Sigmoid colon (tissue), 7 donors: ENCODE data around the gene XPNPEP3. TPM values are rescaled to one million over a fixed set of nuclear protein-coding genes. Genes with fewer than 3 reads are reported as not detected.

ENCODE experiments used
- DNase-seq: peaks from one replicate; pipeline ENCODE4 v3.0.0-alpha.2; 2019
- H3K27ac ChIP-seq, 4 donors: fragments of 200-600 bp; sonication (generic); one replicate each; pipeline ENCODE4 v1.5.1; 2016 to 2019; ENCODE audit warnings: mild to moderate bottlenecking in 1 of 4
- H3K27me3 ChIP-seq, 3 donors: fragments of 200-600 bp; sonication (generic); one replicate each; pipeline ENCODE4 v1.5.1; 2019; ENCODE audit warnings: mild to moderate bottlenecking in 1 of 3
- H3K36me3 ChIP-seq, 4 donors: fragments of 200-600 bp; sonication (generic); one replicate each; pipeline ENCODE4 v1.5.1; 2016 to 2019
- H3K4me1 ChIP-seq, 4 donors: fragments of 200-600 bp; sonication (generic); one replicate each; pipeline ENCODE4 v1.5.1; 2017 to 2019
- H3K4me3 ChIP-seq, 4 donors: fragments of 200-600 bp; sonication (generic); one replicate each; pipeline ENCODE4 v1.5.1; 2017 to 2019; ENCODE audit warnings: mild to moderate bottlenecking in 2 of 4, moderate library complexity in 1 of 4
- H3K9me3 ChIP-seq, 4 donors: fragments of 200-600 bp in 3 of 4; sonication (generic) in 3 of 4; one replicate each; pipeline versions ENCODE4 v1.5.1 to v1.6.1; 2013 to 2019
- CTCF ChIP-seq, 4 experiments: fragments of 450-650 bp in 3 of 4; fragments of 200-600 bp in 1 of 4; IDR thresholded peaks; one replicate each; pipeline ENCODE4 v1.5.1; 2016 to 2019; ENCODE audit warnings: antibody characterized with exemption in 4 of 4, mild to moderate bottlenecking in 3 of 4, moderate library complexity in 2 of 4
- EP300 ChIP-seq, 4 donors: sonication (generic); formaldehyde crosslinking; IDR thresholded peaks; one replicate each; pipeline ENCODE4 v1.6.1; 2017; ENCODE audit warnings: antibody characterized with exemption in 4 of 4
- POLR2A ChIP-seq, 2 donors: fragments of 450-650 bp; IDR thresholded peaks; one replicate each; pipeline ENCODE4 v1.6.1; 2016; ENCODE audit warnings: antibody characterized with exemption in 2 of 2, mild to moderate bottlenecking in 2 of 2, moderate library complexity in 2 of 2
- POLR2AphosphoS5 ChIP-seq, 4 donors: sonication (generic); formaldehyde crosslinking; IDR thresholded peaks; one replicate each; pipeline ENCODE4 v1.6.1; 2017; ENCODE audit warnings: antibody characterized with exemption in 4 of 4
- WGBS, 2 donors: extraction: QIAGEN DNeasy Blood & Tissue Kit; methylation state at CpG; one replicate each; pipeline ENCODE4 v1.1.7; 2013; 5-methylcytosine and 5-hydroxymethylcytosine counted together
- intact Hi-C: fragments of 100-400 bp; cut with DNase I; formaldehyde crosslinking; loops from one replicate; pipeline ENCODE4 v1.15.1; 2023
- polyA plus RNA-seq, 3 donors: library from polyadenylated mRNA; stranded (reverse); fragments of 200-250 nt; gene quantifications; one replicate each; pipeline ENCODE4 v1.2.3, GENCODE V29; 2013
- small RNA-seq, 3 donors: library from RNA; depleted of rRNA; stranded (forward); fragments of <200 nt; gene quantifications; one replicate each; pipeline ENCODE3, GENCODE V24; 2016
- total RNA-seq, 4 donors: library from RNA; depleted of rRNA; stranded (reverse); fragments of >200 nt; gene quantifications; one replicate each; pipeline ENCODE4 v1.1.0, GENCODE V29; 2016
- donor health status: healthy with polysubstance abuse.
- donor health status: Bipolar disorder and iron deficiency.
- donor health status: healthy.

Gene XPNPEP3
- total and polyA plus RNA-seq, 7 donors = 3.9 to 13.6 (median 9.6) TPM

DNA sequence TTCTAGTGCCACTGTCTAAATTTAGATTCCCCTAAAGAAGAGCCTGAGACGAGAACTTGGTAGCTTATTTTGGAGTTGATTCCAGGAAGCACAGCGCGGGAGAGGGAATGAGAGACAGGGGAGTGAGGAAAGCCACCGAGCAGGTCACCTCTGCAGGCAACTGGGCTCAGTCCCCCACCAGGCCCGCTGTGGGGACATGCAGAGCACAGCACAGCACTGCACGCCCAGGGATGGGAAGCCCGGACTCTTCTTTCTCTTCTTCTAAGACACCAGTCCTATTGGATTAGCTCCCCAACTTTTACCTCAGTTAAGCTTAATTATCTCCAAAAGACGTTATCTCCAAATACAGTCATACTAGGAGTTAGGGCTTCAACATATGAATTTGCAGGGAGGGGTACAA, 122.9 kb downstream of the XPNPEP3 start:
- no peak overlapping the region for H3K4me3 ChIP-seq
- WGBS, 2 donors = 87 to 90% methylated on average over 8 of the region's 8 CpGs
- H3K9me3 ChIP-seq = no peaks in the 10 kb centered on the region
- DNase-seq = no peak
- no peaks in the 10 kb centered on the region for H3K36me3 ChIP-seq
- no peaks in the 10 kb centered on the region for H3K27me3 ChIP-seq
- TF ChIP-seq POLR2A (IDR thresholded peaks at IDR 0.05) (no peak), CTCF (IDR thresholded peaks at IDR 0.05) (no peak), POLR2AphosphoS5 (IDR thresholded peaks at IDR 0.05) (no peak), EP300 (IDR thresholded peaks at IDR 0.05) (no peak)
- H3K4me1 ChIP-seq = peaks cover 0 to 14% (median 9%) of the 10 kb centered on the region in 4 donors
- no peak overlapping the region for H3K27ac ChIP-seq
- intact Hi-C loops = no loop called here

Small RNAs within 50 kb of the gene (small RNA-seq; reads per million reads assigned to genes)
- gene MIR4766 (0 reads per million in 3 donors), gene RF00017 (0 reads per million in 3 donors), gene RNU6-379P (0 reads per million in 3 donors)

Other genes starting within 250 kb of the XPNPEP3 start
- 100 to 1,000 TPM in 1 of 4 donors, 10 to 100 TPM in 3; 19.6 to 104 (median 72.1) TPM for gene MRTFA, start 220.4 kb upstream of the XPNPEP3 start, total RNA-seq
- 10 to 100 TPM; 10.8 to 29.2 (median 10.9) TPM for gene MRTFA, start 220.4 kb upstream of the XPNPEP3 start, polyA plus RNA-seq
- under 1 TPM in 1 of 4 donors, not detected in 3; 0.28 TPM for gene MCHR1, start 177.7 kb upstream of the XPNPEP3 start, total RNA-seq
- gene MCHR1, start 177.7 kb upstream of the XPNPEP3 start, polyA plus RNA-seq = under 1 TPM in 2 of 3 donors, not detected in 1; 0.44 to 0.60 TPM
- 10 to 100 TPM; 10.2 to 14.7 (median 11.1) TPM for gene SLC25A17, start 37.8 kb upstream of the XPNPEP3 start, total RNA-seq
- 10 to 100 TPM in 1 of 3 donors, 1 to 10 TPM in 2; 6.2 to 12.6 (median 9.0) TPM for gene SLC25A17, start 37.8 kb upstream of the XPNPEP3 start, polyA plus RNA-seq
- gene ST13, start 509 bp upstream of the XPNPEP3 start, total RNA-seq = 100 to 1,000 TPM; 171 to 213 (median 198) TPM
- 100 to 1,000 TPM in 2 of 3 donors, 10 to 100 TPM in 1; 76.1 to 210 (median 119) TPM for gene ST13, start 509 bp upstream of the XPNPEP3 start, polyA plus RNA-seq
- not detected for gene DNAJB7, start 5.0 kb downstream of the XPNPEP3 start, total RNA-seq
- gene DNAJB7, start 5.0 kb downstream of the XPNPEP3 start, polyA plus RNA-seq = under 1 TPM in 2 of 3 donors, not detected in 1; 0.07 to 0.60 TPM
- 10 to 100 TPM; 32.4 to 72.8 (median 51.2) TPM for gene RBX1, start 94.2 kb downstream of the XPNPEP3 start, total RNA-seq
- gene RBX1, start 94.2 kb downstream of the XPNPEP3 start, polyA plus RNA-seq = 10 to 100 TPM; 54.7 to 78.7 (median 74.9) TPM
- gene EP300, start 235.4 kb downstream of the XPNPEP3 start, total RNA-seq = 100 to 1,000 TPM in 1 of 4 donors, 10 to 100 TPM in 3; 59.6 to 109 (median 79.2) TPM
- gene EP300, start 235.4 kb downstream of the XPNPEP3 start, polyA plus RNA-seq = 10 to 100 TPM in 1 of 3 donors, 1 to 10 TPM in 2; 6.0 to 27.4 (median 9.0) TPM